M059J (cell line): Measurements from ENCODE around the gene CMTM8. TPM values are rescaled to one million over a fixed set of nuclear protein-coding genes. Genes with fewer than 3 reads are reported as not detected.
A peak's percentile ranks its signal among the peaks of the same experiment; 100 is the strongest.

Experiments used
- DNase-seq: peaks from one replicate; pipeline ENCODE4 v3.0.0-alpha.2; 2012; ENCODE audit warnings: low read depth
- total RNA-seq: library from RNA; depleted of rRNA; stranded (reverse); fragments of >200 nt; shearing (Covaris generic); gene quantifications from 2 replicates; pipeline ENCODE4 v1.2.3, GENCODE V29; 2014; rRNA removed

CMTM8 gene
- total RNA-seq, 1 experiment from 2014 or later: 4.6 TPM

GRCh38 chr3:32406486-32407408 lies 168.3 kb downstream of the CMTM8 start:
- no peak for DNase-seq

DNA sequence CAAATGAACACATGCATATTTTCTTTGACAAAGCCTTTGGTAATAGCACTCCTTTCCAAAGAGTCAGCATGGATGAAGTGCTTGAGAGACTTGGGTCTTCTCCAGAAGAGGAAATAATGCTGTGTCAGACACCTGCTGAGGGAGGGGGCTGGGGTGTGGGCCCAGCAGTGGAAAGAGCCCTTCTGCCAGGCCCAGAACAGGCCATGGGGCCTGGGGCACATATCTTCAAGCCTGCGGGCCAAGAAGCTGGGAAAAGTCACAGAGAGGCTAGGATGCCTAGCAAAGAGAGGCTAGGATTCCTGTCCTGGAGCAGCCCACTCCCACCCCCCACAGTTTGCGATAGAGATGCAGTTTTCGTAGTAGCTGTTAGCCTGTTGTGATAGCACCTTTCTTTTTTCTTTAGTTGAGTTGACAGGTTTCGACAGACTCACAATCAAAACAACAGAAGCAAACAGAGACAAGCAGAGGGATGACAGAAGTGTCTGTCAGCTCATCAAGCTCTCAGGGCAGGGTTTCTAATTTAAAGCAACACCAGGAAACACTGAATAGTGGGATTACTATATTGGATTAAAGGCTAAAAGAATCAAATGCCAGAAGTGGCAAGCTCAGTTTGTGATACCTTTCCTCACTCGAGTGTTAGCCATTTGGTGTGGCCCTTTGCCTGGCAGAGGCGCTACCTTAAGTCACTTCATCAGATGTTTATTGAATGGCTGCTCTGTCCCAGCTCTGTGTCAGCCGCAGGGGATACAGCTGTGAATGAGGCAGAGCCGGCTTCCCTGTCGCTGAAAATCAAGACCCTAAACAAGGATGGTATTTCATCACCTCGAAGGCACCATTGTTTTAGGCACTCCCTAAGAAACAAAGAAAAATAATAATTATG lies 172.1 kb downstream of the CMTM8 start:
- DNase-seq: no peak

DNA sequence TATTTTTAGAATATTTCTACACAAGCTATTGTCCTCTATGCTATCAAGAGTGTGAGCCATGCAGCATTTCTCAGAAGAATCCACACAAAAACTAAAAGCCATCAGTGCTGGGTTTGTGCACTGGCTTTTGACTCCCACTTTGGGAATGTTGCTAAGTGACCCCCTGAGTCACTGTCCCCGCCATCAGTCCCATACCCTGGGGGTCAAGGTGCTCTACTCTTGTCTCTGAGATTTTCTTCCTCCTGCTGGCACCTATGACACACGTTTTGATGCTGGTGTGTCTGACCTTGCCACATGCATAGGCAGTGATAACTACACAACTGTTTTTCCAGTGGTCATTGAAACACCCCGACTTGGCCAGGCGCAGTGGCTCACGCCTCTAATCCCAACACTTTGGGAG lies 173.0 kb downstream of the CMTM8 start:
- DNase-seq: no peak

- no peak for DNase-seq
These were observed 174.4 kb downstream of the CMTM8 start for GRCh38 chr3:32412887-32413286.

DNA sequence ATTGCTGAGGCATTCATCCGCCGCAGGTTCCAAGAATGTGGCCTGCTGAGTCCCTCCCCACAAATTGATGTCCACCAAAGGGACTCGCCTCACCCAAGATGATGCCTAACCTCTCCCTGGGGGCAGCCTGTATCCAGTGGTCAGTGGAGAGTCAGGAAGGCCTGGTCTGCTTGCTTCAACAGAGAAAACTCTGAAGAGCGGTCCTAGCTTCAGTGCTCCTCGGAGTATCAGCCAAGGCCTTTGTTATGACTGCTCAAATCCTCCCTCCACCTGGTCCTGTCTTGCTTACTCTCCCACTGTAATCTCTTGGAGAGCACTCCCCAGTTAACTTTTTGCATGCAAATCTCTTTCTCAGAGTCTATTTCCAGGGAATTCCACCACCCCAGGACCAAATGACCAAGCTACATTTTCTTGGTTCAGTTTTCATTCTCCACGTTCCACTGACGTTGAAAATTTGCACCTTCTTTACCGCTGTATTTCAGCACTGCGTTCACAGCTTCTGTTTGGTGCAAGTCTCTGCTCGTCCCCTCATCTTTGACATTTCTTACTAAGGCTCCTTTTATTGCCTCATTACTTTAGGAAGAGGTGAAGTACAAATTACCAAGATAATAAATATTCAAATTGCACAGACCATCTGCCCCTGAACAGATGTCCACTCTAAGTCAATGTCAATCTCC lies 175.5 kb downstream of the CMTM8 start:
- DNase-seq: no peak

- peak; percentile 77 for DNase-seq
These were observed 176.2 kb downstream of the CMTM8 start for GRCh38 chr3:32414522-32415202.

GRCh38 chr3:32419742-32420125 lies 181.3 kb downstream of the CMTM8 start:
- no peak for DNase-seq

Other genes starting within 250 kb of the CMTM8 start
- gene GPD1L, start 132.1 kb upstream of the CMTM8 start, total RNA-seq: 3.1 and 14.5 TPM in 2 replicates
- gene CMTM7, start 153.2 kb downstream of the CMTM8 start, total RNA-seq: 13.3 and 14.7 TPM in 2 replicates